Activated effector memory CD4-positive, alpha-beta T cell treated with Interleukin-2 at 50 U/mL for 16 hours (primary cell): Measurements from ENCODE around the gene CST1.

Experiments used
- DNase-seq: peaks from one replicate; pipeline ENCODE4 v3.0.0-alpha.2; 2020

CST1 gene

DNA sequence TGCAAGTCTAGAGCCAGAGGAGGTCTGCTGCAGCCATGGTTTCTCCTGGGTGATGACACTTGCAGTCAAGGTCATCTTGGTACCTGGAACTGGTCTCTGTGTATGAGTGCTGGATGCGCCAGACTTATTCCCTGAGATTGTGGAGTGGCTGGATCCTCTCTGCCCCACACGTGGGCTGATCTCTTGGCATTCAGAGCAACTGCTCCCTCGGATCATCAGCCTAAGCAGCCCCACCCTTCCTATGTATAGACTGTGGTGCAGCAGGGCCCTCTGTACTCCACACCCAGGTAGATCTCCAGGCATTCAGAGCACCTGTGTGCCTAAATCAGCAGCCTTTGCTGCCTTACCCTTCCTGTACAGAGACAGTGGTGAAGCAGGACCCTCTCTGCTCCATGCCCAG, 49.8 kb downstream of the CST1 start:
- DNase-seq, result no peak

DNA sequence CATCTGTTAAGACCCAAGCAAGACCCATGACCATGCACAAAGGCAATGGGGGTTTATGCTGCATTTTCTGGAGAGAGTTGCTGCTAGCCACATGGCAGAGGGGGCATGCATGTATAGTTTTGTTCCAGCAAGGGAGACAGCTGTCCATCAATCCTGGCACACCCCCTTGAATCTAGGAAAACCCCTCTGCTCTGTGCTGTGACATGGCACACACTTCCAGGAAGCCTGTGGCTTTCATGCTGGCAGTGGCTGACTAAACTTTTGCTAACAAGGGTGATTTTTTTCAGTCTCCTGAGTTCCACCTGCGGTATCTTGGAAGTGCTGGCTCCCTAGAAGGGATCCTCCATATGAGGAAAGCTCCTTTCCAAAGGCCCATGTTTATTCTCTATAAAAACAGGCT, 52.8 kb downstream of the CST1 start:
- DNase-seq, result no peak
